Limb (tissue), 2 donors: Measurements from ENCODE around the gene ZNHIT2.
A peak's percentile ranks its signal among the peaks of the same experiment; 100 is the strongest.
"Not testable (repeated sequence)": the region's sequence is repeated elsewhere in the genome, so short reads cannot be mapped to it uniquely, and the experiment has no call there.

ENCODE experiments used
- DNase-seq, 2 donors: peaks; one replicate each; pipeline ENCODE4 v3.0.0-alpha.2; 2016; ENCODE audit errors: extremely low spot score in 2 of 2

ZNHIT2 gene

GRCh38 chr11:65120831-65121230, 3.3 kb upstream of the ZNHIT2 start:
- no peak for DNase-seq

DNA sequence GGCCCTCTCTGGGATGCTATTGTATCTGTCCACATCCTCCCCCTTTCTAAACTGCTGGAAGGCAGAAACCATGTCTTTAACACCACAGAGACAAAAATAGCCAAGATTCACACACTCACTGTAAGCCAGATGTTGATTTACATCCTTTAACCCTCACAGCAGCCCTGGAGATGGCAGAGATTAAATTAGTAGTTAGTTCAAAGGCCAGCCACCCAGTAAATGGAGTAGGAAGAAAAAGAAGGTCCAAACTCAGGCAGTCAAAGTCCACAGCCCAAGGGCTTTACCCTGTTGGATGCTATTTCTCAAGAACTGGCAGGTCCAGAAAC, 2.1 kb upstream of the ZNHIT2 start:
- no peak for DNase-seq

DNA sequence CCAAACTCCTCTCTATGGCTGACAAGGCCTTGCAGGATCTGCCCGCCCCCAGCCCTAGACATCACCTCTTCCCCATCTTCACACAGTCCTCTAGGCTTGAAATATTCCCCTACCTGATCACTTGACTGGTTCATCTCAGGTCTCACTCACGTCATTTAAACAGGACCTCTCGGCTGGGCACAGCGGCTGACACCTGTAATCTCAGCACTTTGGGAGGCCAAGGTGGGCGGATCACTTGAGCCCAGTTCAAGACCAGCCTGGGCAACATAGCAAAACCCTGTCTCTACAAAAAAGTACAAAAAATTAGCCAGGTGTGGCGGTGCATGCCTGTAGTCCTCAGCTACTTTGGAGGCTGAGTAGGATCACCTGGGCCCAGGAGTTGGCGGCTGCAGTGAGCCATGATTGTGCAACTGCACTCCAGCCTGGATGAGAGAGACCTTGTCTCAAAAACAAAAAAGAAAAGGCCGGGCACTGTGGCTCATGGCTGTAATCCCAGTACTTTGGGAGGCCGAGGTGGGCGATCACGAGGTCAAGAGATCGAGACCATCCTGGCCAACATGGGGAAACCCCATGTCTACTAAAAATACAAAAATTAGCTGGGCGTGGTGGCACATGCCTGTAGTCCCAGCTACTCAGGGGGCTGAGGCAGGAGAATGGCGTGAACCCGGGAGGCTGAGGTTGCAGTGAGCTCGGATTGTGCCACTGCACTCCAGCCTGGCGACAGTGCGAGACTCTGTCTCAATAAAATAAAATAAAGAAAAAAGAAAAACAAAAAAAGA, 1.6 kb upstream of the ZNHIT2 start:
- DNase-seq = not testable (repeated sequence)

DNA sequence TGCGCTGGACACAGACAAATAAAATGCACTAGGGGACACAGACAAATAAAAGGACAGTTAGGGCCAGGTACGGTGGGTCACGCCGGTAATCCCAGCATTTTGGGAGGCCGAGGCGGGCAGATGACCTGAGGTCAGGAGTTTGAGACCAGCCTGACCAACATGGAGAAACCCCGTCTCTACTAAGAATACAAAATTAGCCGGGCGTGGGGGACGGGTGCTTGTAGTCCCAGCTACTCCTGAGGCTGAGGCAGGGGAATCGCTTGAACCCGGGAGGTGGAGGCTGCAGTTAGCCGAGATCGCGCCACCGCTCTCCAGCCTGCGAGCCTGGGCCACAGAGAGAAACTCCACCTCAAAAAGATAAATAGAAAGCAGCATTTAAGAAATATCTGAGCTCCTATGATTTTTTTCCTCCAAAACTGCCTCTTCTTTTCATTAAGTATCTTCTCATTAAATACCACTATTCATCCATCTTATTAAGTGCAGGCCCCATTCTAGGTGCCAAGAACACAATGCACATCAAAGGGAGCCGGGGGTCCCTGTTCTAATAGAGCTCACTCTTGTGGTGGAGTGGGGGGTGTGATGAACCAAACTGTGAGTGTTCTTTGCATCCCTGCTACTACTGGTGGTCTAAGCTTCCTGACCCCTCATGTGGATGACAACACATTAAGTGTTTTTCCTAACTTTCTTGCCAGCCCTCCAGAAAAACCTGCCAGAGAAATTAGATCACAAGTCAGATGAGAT, 766 bp upstream of the ZNHIT2 start:
- no peak for DNase-seq

DNA sequence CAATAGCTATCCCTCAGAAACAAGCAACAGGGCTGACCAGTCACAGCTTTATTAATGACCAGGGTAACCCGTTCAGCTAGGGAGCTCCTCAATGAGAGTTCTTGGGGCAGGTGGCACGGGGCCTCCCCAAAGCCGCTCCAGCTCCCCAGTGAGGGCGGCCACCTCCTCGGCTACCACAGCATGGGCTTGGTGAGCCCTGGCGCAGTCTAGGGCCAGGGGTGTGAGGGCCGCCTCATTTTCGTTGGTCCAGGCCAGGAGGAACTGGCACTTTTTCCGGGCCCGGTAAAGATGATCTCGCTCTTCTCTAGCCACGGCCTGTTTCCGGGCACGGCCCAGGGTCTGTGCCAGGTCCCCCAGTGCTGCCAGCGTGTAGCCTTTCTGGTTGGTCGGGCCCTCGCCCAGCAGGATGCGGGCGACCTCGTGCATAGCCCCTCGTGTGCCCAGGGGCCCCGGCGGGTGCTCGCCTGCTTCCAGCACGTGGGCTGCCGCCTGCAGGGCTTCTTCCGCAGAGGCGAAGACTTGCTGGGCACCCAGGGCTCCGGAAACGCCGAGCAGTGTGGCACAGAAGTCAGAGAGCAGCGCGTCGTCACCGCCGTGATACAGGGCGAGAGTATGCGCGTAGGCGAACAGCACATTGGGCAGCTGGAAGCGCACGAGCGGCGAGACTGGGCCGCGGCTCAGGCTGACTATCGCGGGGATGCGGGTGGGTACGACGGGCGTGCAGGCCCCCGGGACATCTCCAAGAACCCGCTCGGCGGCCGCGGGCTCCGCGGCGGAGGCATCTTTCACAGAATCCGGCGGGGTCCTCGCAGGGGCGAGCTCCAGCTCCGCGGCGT, 913 bp downstream of the ZNHIT2 start:
- DNase-seq = no peak

DNA sequence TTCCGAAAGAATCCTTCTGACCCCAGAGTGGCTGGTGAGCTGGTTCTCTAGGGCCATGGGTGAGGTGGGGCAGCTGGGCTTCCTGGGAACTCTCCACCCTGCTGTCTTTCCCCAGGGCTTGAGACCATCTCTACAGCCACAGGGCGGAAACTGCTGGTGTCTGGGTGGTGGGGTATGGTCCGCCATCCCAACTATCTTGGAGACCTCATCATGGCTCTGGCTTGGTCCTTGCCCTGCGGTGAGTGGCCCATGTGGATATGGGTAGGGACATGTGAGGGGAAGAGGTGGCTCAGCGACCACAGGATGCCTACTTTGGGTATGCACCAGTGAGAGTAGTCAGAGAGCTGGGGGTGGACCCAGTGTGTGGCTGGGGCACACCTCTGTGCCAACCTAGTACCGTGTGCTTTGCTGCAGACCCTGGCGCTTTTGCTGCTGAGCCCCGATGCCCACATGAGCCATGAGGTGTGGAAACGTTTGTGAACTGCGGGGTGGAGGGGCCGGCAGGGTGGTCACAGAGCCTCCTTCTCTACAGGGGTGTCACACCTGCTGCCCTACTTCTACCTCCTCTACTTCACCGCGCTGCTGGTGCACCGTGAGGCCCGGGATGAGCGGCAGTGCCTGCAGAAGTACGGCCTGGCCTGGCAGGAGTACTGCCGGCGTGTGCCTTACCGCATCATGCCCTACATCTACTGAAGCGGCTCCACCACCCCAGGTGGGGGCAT, 2.0 kb downstream of the ZNHIT2 start:
- DNase-seq = no peak

GRCh38 chr11:65114538-65115171, 2.8 kb downstream of the ZNHIT2 start:
- DNase-seq = no peak

GRCh38 chr11:65113839-65114238, 3.7 kb downstream of the ZNHIT2 start:
- DNase-seq = no peak

GRCh38 chr11:65113361-65113756, 4.1 kb downstream of the ZNHIT2 start:
- no peak for DNase-seq

GRCh38 chr11:65112546-65113360, 4.7 kb downstream of the ZNHIT2 start:
- DNase-seq = peak in 1 of 2 donors; percentile 81

DNA sequence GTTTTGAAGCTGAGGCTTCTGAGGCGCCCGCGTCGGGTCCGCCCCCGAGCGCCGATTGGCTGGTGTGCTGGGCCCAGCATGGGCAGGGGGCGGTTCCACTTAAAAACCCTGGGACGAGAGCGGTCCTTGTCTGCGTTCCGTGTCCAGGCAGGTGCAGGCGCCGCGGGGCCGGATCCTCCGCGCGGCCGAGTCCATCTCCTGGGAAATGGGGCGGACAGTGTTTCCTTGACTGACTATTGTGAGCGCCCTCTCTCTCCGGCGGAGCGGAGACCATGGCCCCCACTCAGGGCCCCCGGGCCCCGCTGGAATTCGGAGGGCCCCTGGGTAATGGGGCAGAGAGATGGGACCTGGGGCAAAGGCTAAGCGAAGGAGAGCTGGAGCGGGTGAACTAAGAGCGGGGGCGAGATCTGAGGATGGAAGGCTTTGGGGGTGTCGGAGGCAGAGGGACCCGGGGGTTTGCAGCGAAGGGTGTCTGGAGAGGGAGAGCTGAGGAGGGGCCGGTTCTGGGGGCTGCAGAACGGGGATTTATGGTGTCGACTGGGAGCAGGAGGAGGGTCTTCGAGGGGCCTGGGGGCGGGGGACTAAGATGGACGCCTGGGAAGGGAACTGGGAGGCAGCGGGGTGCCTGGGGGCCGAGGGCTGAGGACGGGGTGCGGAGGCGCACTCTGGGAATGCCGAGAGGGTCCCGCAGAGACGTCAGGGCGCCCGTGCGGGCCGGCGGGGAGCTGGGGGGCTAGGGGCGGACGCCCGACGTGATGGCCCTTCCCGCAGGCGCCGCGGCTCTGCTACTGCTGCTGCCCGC, 5.6 kb downstream of the ZNHIT2 start, which contains the start of gene TM7SF2:
Gene TM7SF2, plus strand, starts transcription at position 129 of the 802 bp plus-strand sequence. Its CDS starts 144 bp downstream, at position 273.
- peak; percentile 85 to 93 for DNase-seq

GRCh38 chr11:65111159-65111743, 6.2 kb downstream of the ZNHIT2 start:
- no peak for DNase-seq

GRCh38 chr11:65110354-65110861, 7.1 kb downstream of the ZNHIT2 start:
- DNase-seq = peak; percentile 82 to 94

DNA sequence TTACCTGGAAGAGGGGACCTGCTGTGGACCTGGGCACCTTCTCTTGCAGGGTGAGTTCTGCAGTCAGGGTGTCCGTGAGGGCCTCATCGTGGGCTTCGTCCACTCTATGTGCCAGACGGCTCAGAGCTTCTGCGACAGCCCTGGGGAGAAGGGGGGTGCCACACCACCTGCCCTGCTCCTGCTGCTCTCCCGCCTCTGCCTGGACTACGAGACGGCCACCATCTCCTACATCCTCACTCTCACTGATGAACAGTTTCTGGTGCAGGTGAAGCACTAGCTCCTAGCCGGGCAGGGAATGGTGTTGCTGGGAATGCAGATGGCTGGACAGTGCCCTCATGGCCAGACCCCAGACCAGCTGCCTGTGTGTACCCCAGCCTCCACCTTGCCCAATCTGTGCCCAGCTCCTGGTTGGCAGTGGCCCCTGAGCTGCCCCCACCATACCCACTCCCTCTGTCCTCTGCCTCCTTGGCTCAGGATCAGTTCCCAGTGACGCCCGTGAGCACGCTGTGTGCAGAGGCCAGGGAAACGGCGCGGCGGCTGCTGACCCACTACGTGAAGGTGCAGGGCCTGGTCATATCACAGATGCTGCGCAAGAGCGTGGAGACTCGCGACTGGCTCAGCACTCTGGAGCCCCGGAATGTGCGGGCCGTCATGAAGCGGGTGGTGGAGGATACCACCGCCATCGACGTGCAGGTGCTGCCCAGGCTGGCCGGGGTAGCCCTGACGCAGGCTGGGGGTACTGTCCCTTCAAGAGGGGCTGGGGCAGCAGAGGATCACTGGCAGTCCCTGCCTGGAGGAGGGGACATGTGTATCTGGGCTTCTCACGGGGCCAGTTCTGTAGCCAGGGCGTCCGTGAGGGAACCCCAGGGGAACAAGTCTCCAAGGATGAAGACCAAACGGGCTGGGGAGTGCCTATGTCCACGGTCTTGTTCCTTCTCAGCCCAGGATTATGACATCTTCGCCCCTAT, 8.0 kb downstream of the ZNHIT2 start:
- DNase-seq = no peak

DNA sequence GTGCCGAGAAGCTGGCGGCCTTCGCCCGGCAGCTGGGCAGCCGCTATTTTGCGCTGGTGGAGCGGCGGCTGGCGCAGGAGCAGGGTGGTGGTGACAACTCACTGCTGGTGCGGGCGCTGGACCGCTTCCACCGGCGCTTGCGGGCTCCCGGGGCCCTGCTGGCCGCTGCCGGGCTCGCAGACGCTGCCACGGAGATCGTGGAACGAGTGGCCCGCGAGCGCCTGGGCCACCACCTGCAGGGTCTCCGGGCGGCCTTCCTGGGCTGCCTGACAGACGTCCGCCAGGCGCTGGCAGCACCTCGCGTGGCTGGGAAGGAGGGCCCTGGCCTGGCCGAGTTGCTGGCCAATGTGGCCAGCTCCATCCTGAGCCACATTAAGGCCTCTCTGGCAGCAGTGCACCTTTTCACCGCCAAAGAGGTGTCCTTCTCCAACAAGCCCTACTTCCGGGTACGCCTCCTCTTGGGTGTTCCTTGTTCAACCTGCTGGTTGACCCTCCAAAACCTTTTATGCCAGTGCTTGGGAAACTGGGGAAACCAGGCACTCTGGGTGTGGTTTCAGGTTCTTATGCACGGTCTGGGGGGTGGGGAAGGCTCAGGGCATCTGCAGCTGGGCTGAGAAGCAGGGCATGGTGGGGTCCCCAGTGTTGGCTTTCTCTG, 8.9 kb downstream of the ZNHIT2 start:
- DNase-seq = no peak

DNA sequence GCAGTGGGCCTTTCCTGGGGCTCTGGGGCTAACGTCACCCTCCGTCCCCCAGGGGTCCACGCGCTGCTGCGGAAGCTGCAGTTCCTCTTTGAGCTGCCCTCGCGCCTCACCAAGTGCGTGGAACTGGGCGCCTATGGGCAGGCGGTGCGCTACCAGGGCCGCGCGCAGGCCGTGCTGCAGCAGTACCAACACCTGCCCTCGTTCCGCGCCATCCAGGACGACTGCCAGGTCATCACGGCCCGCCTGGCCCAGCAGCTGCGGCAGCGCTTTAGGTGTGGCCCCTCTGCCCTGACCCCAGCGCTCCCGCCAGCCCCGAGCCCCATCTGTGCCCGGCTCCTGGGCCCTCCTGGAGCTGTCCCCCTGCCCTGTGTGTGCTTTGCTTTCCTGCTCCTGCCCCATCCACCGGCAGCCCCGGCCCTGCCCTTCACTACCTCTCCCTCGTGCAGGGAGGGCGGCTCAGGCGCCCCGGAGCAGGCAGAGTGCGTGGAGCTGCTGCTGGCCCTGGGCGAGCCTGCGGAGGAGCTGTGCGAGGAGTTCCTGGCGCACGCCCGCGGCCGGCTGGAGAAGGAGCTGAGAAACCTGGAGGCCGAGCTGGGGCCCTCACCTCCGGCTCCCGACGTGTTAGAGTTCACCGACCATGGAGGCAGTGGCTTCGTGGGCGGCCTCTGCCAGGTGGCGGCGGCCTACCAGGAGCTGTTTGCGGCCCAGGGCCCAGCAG, 9.6 kb downstream of the ZNHIT2 start:
- no peak for DNase-seq
